Measurements from ENCODE around the gene FSIP2. TPM values are rescaled to one million over a fixed set of nuclear protein-coding genes. Genes with fewer than 3 reads are reported as not detected.

Gene FSIP2
- total RNA-seq, 1 donor from 2014 or later: 12.7 TPM

GRCh38 chr2:185854885-185855284 lies 116.3 kb downstream of the FSIP2 start:
- no peaks in the 10 kb centered on the region for H3K9me3 Mint-ChIP-seq
- H3F3A ChIP-seq (ENCODE audit: low read depth): no peaks in the 10 kb centered on the region
- H3K27me3 Mint-ChIP-seq (ENCODE audit: insufficient read depth, low read depth): no peaks in the 10 kb centered on the region

DNA sequence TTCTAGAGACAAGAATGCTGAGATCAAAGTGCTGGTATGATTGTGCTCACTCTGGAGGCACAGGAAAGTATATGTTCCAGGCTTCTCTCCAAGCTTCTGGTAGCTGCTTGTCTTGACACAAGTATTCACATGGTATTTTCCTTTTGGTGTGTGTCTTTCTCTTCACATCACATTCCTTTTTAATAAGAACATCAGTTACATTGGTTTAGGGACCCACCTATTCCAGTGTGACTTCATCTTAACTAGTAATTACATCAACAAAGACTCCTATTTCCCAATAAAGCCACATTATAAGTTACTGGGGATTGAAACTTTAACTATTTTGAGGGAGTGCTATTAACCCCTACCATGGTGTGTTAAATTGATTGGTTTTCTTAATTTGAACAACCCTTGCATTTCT lies 119.1 kb downstream of the FSIP2 start:
- Histone ChIP-seq H3K9me3 (ENCODE audit: low read depth) (no peaks in the 10 kb centered on the region), H3K4me2 (no peak overlapping the region), H3K9ac (no peak overlapping the region), H4K20me1 (ENCODE audit: low read depth) (no peaks in the 10 kb centered on the region), H2AFZ (replicated peaks) (no peak overlapping the region), H3K27me3 (no peaks in the 10 kb centered on the region), H3K36me3 (no peaks in the 10 kb centered on the region), H3F3A (ENCODE audit: low read depth) (no peaks in the 10 kb centered on the region), H3K27ac (no peak overlapping the region), H3K79me2 (ENCODE audit: low read depth) (no peaks in the 10 kb centered on the region), H3K4me1 (no peaks in the 10 kb centered on the region), H3K4me3 (no peak overlapping the region)
- Mint-ChIP-seq H3K27ac (no peak overlapping the region), H3K4me3 (no peak overlapping the region), H3K9me3 (no peaks in the 10 kb centered on the region), H3K4me1 (no peaks in the 10 kb centered on the region), H3K27me3 (ENCODE audit: insufficient read depth, low read depth) (no peaks in the 10 kb centered on the region), H3K36me3 (no peaks in the 10 kb centered on the region)
- DNase-seq (ENCODE audit: low spot score): no peak
- TF ChIP-seq EZH2phosphoT487 (IDR thresholded peaks at IDR 0.05): no peak
- TF ChIP-seq, protein P1, sequence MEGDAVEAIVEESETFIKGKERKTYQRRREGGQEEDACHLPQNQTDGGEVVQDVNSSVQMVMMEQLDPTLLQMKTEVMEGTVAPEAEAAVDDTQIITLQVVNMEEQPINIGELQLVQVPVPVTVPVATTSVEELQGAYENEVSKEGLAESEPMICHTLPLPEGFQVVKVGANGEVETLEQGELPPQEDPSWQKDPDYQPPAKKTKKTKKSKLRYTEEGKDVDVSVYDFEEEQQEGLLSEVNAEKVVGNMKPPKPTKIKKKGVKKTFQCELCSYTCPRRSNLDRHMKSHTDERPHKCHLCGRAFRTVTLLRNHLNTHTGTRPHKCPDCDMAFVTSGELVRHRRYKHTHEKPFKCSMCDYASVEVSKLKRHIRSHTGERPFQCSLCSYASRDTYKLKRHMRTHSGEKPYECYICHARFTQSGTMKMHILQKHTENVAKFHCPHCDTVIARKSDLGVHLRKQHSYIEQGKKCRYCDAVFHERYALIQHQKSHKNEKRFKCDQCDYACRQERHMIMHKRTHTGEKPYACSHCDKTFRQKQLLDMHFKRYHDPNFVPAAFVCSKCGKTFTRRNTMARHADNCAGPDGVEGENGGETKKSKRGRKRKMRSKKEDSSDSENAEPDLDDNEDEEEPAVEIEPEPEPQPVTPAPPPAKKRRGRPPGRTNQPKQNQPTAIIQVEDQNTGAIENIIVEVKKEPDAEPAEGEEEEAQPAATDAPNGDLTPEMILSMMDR (IDR thresholded peaks at IDR 0.05): no peak
- TF ChIP-seq EZH2 (IDR thresholded peaks at IDR 0.05): no peak

More at GRCh38 chr2:185854885-185855284, 116.3 kb downstream of the FSIP2 start:
- Histone ChIP-seq H3K4me1 (no peaks in the 10 kb centered on the region), H3K36me3 (no peaks in the 10 kb centered on the region), H3K79me2 (ENCODE audit: low read depth) (no peaks in the 10 kb centered on the region), H3K4me2 (no peak overlapping the region), H3K4me3 (no peak overlapping the region), H4K20me1 (ENCODE audit: low read depth) (no peaks in the 10 kb centered on the region), H3K9ac (no peak overlapping the region), H3K27ac (no peak overlapping the region), H3K27me3 (no peaks in the 10 kb centered on the region), H2AFZ (replicated peaks) (no peak overlapping the region), H3K9me3 (ENCODE audit: low read depth) (no peaks in the 10 kb centered on the region)
- DNase-seq (ENCODE audit: low spot score): no peak
- H3K4me3 Mint-ChIP-seq: no peak overlapping the region
- no peaks in the 10 kb centered on the region for H3K36me3 Mint-ChIP-seq
- H3K27ac Mint-ChIP-seq: no peak overlapping the region
- H3K4me1 Mint-ChIP-seq: no peaks in the 10 kb centered on the region
- TF ChIP-seq, protein P1 (IDR thresholded peaks at IDR 0.05): no peak

GRCh38 chr2:185859506-185859905 lies 120.9 kb downstream of the FSIP2 start:
- Mint-ChIP-seq H3K4me1 (no peaks in the 10 kb centered on the region), H3K36me3 (no peaks in the 10 kb centered on the region), H3K4me3 (no peak overlapping the region), H3K27me3 (ENCODE audit: insufficient read depth, low read depth) (no peaks in the 10 kb centered on the region), H3K27ac (no peak overlapping the region), H3K9me3 (peaks cover 4% of the 10 kb centered on the region)
- Histone ChIP-seq H3K9me3 (ENCODE audit: low read depth) (no peaks in the 10 kb centered on the region), H3K79me2 (ENCODE audit: low read depth) (no peaks in the 10 kb centered on the region), H3K9ac (no peak overlapping the region), H3K27me3 (no peaks in the 10 kb centered on the region), H3K27ac (no peak overlapping the region), H3K4me1 (no peaks in the 10 kb centered on the region), H3K4me3 (no peak overlapping the region), H2AFZ (replicated peaks) (no peak overlapping the region), H3F3A (ENCODE audit: low read depth) (no peaks in the 10 kb centered on the region), H3K4me2 (no peak overlapping the region), H4K20me1 (ENCODE audit: low read depth) (no peaks in the 10 kb centered on the region), H3K36me3 (no peaks in the 10 kb centered on the region)
- no peak for DNase-seq (ENCODE audit: low spot score)
- TF ChIP-seq, protein P1 (IDR thresholded peaks at IDR 0.05): no peak
- no peak for TF ChIP-seq EZH2 (IDR thresholded peaks at IDR 0.05)
- no peak for TF ChIP-seq EZH2phosphoT487 (IDR thresholded peaks at IDR 0.05)
